RWPE2 (cell line): ENCODE data around the gene UMODL1.

ENCODE experiments used
- ATAC-seq: fragments of 200-7000 bp; cut with Tn5 transposase; 3 replicates; pipeline ENCODE4 v1.9.1; 2021; ENCODE audit warnings: low read depth
- DNase-seq: peaks from one replicate; pipeline ENCODE4 v3.0.0-alpha.2; 2020; ENCODE audit warnings: low spot score
- H3K27ac ChIP-seq: fragments of 450-650 bp; 2 replicates; pipeline ENCODE4 v1.5.1; 2017; ENCODE audit warnings: mild to moderate bottlenecking; ENCODE audit not compliant: poor library complexity, severe bottlenecking
- H3K27me3 ChIP-seq: fragments of 250-450 bp; sonication (Bioruptor Pico); 2 replicates; pipeline ENCODE4 v1.5.1; 2021; ENCODE audit warnings: mild to moderate bottlenecking, moderate library complexity; ENCODE audit not compliant: insufficient read depth, poor library complexity, severe bottlenecking
- H3K36me3 ChIP-seq: fragments of 250-450 bp; sonication (Bioruptor Pico); 2 replicates; pipeline ENCODE4 v1.5.1; 2020; ENCODE audit warnings: low read depth, mild to moderate bottlenecking, moderate library complexity
- H3K4me1 ChIP-seq: fragments of 250-450 bp; sonication (Bioruptor Pico); 2 replicates; pipeline ENCODE4 v1.5.1; 2021; ENCODE audit warnings: mild to moderate bottlenecking, moderate library complexity; ENCODE audit not compliant: insufficient read depth, poor library complexity, severe bottlenecking
- H3K4me3 ChIP-seq: fragments of 250-450 bp; sonication (Bioruptor Pico); 2 replicates; pipeline ENCODE4 v1.5.1; 2021; ENCODE audit warnings: mild to moderate bottlenecking, moderate library complexity; ENCODE audit not compliant: severe bottlenecking
- H3K9me3 ChIP-seq: fragments of 250-450 bp; sonication (Bioruptor Pico); 2 replicates; pipeline ENCODE4 v1.5.1; 2021; ENCODE audit warnings: mild to moderate bottlenecking, moderate library complexity; ENCODE audit not compliant: severe bottlenecking
- TF ChIP-seq, protein P1 (sequence below): fragments of 450-650 bp; IDR thresholded peaks from one replicate; pipeline ENCODE4 v1.5.1; 2017; ENCODE audit warnings: mild to moderate bottlenecking, moderate library complexity; ENCODE audit not compliant: poor library complexity, severe bottlenecking

The UMODL1 gene

DNA sequence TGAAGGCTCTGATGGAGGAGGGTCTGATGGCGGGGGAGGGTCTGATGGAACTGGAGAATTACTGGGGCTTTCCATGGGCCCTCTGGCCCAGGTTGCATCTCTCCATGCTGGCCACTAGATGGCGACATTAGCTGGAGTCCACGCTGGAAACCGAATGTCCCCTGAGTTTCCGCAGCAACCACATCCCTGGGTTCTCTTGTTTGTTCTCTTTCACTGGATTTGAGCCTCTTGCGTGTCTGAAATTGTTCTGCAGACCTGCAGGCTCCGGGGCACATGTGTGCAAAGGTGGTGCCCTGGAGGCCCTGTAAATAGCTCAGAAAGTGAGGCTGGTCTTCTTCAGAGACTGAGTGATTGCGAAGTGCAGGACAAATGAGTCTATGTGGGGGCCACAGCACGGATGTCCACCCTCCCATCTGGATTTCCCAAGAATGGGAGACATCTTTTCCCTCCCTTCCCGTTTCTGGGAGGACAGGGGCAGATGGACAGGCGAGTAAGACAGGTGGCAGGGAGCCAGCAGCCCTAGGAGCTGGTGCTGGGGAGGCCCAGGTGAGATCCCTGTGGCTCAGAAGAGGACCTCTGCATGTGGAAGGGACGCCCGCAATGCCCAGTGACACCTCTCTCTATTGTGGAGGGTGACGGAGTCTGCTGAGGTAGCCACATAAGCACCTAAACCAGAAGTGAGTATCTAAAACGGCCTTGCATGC is 74.6 kb downstream of the UMODL1 start:
- Histone ChIP-seq H3K9me3 (no peaks in the 10 kb centered on the region), H3K27ac (no peak overlapping the region), H3K36me3 (no peaks in the 10 kb centered on the region), H3K27me3 (no peaks in the 10 kb centered on the region), H3K4me3 (no peak overlapping the region), H3K4me1 (no peaks in the 10 kb centered on the region)
- DNase-seq (no peak), ATAC-seq (peak; percentile 70)
- TF ChIP-seq, protein P1, sequence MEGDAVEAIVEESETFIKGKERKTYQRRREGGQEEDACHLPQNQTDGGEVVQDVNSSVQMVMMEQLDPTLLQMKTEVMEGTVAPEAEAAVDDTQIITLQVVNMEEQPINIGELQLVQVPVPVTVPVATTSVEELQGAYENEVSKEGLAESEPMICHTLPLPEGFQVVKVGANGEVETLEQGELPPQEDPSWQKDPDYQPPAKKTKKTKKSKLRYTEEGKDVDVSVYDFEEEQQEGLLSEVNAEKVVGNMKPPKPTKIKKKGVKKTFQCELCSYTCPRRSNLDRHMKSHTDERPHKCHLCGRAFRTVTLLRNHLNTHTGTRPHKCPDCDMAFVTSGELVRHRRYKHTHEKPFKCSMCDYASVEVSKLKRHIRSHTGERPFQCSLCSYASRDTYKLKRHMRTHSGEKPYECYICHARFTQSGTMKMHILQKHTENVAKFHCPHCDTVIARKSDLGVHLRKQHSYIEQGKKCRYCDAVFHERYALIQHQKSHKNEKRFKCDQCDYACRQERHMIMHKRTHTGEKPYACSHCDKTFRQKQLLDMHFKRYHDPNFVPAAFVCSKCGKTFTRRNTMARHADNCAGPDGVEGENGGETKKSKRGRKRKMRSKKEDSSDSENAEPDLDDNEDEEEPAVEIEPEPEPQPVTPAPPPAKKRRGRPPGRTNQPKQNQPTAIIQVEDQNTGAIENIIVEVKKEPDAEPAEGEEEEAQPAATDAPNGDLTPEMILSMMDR: peak; percentile 89

DNA sequence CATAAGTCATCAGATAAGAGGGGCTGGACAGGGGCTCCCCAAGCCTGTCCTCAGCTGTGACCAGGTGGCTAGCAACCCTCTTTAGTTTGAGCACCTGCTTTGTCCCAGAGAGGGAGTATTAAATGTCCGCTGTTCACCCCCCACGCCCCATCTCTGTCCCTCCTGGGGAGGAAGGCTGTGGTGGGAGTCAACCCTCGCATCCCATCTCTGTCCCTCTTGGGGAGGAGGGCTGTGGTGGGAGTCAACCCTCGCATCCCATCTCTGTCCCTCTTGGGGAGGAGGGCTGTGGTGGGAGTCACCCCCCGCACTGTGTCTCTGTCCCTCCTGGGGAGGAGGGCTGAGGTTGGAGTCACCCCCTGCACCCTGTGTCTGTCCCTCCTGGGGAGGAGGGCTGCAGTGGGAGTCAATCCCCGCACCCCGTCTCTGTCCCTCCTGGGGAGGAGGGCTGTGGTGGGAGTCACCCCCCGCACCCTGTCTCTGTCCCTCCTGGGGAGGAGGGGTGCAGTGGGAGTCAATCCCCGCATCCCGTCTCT is 75.2 kb downstream of the UMODL1 start:
- TF ChIP-seq, protein P1: no peak
- no peaks in the 10 kb centered on the region for H3K27me3 ChIP-seq
- H3K4me1 ChIP-seq: no peaks in the 10 kb centered on the region
- ATAC-seq (no peak), DNase-seq (no peak)
- no peaks in the 10 kb centered on the region for H3K9me3 ChIP-seq
- no peaks in the 10 kb centered on the region for H3K36me3 ChIP-seq
- no peak overlapping the region for H3K27ac ChIP-seq
- no peak overlapping the region for H3K4me3 ChIP-seq

DNA sequence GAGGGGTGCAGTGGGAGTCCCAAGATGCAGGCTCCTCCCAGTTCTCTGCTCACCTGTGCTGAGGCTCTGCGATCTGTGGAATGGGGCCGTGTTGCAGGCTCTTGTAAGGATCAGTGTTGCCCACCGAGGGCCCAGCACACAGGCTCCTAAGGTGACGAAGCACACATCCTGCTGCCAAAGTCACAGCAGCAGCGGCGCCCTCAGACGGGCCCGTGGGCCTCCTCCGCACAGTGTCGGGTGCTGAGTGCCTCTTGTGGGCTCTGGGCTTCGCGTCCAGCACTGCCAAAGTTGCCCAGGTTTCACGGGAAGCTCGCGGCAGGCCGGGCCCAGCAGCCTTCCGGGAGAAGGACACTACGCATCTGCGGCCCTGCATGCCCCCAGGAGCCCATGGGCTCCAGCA is 75.7 kb downstream of the UMODL1 start:
- ATAC-seq: no peak
- no peaks in the 10 kb centered on the region for H3K27me3 ChIP-seq

DNA sequence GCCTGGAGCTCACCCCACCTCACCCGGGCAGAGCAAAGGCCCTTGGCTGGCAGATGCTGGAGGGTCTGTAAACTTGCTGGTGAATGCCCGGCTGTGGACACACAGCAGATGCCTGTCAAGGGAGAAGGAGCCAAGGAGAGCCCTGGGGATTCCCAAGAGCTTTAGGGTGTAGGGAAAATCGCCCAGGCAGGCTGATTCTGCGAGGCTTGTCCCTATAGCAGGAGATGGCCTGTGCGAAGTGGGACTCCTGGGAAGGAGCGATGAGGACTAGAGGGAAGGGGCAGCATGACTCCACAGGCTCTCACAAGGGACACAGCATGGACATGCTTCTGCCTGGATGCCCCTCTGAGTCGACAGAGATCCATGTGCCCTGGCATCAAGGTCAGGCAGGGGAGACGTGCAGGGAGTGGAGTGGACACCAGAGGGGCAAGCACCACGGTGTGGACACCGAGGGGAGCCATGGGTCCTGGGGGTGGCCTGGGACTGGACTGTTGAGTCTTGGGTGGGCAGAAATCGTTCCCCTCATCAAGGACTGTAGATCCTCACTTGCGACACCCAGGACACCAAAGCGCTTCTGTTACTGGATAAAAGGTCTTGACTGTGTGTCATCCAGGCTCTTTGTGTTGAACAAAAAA is 76.4 kb downstream of the UMODL1 start:
- Histone ChIP-seq H3K27ac (no peak overlapping the region), H3K4me1 (no peaks in the 10 kb centered on the region), H3K4me3 (no peak overlapping the region), H3K36me3 (no peaks in the 10 kb centered on the region), H3K9me3 (no peaks in the 10 kb centered on the region), H3K27me3 (no peaks in the 10 kb centered on the region)
- TF ChIP-seq, protein P1: no peak
- ATAC-seq: no peak
- DNase-seq: no peak

More for the DNA sequence above, 75.7 kb downstream of the UMODL1 start:
- no peaks in the 10 kb centered on the region for H3K9me3 ChIP-seq
- H3K27ac ChIP-seq: no peak overlapping the region
- TF ChIP-seq, protein P1: no peak
- DNase-seq: no peak
- H3K36me3 ChIP-seq: no peaks in the 10 kb centered on the region
- no peak overlapping the region for H3K4me3 ChIP-seq
- H3K4me1 ChIP-seq: no peaks in the 10 kb centered on the region

DNA sequence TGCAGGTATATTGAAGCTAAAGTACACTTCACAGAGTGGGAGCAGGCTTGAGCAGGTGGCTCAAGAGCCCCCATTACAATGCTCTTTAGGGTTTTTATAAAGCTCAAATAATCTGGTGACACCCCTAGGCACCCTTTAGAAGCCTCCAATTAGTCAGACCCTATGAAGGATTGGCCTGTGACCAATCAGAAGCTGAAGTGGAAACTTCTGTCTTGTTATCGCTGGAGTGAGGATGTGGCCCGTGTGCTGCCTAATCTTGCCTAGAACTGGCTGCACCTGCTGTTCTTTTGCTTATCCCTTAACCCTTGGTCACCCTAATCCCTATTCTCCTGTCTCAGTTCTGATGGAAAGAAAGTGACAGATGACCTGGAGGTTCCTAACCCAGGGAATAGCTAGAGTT is 77.0 kb downstream of the UMODL1 start:
- no peaks in the 10 kb centered on the region for H3K9me3 ChIP-seq
- H3K4me1 ChIP-seq: no peaks in the 10 kb centered on the region
- DNase-seq (no peak), ATAC-seq (no peak)
- H3K27me3 ChIP-seq: no peaks in the 10 kb centered on the region
- no peaks in the 10 kb centered on the region for H3K36me3 ChIP-seq
- H3K27ac ChIP-seq: no peak overlapping the region
- H3K4me3 ChIP-seq: no peak overlapping the region
- TF ChIP-seq, protein P1: no peak
